GM21390 (cell line): ENCODE measurements around the gene TIMP2.
"Not testable (repeated sequence)": the region's sequence is repeated elsewhere in the genome, so short reads cannot be mapped to it uniquely, and the experiment has no call there.

Source experiments
- ATAC-seq: cut with Tn5 transposase; IDR thresholded peaks from one replicate; pipeline ENCODE4 v1.9.1; 2021; ENCODE audit not compliant: unreplicated experiment

TIMP2 gene

GRCh38 chr17:78956254-78956653 is 31.1 kb upstream of the TIMP2 start:
- no peak for ATAC-seq

- ATAC-seq, result no peak
Observed at GRCh38 chr17:78954684-78955083, 29.5 kb upstream of the TIMP2 start.

DNA sequence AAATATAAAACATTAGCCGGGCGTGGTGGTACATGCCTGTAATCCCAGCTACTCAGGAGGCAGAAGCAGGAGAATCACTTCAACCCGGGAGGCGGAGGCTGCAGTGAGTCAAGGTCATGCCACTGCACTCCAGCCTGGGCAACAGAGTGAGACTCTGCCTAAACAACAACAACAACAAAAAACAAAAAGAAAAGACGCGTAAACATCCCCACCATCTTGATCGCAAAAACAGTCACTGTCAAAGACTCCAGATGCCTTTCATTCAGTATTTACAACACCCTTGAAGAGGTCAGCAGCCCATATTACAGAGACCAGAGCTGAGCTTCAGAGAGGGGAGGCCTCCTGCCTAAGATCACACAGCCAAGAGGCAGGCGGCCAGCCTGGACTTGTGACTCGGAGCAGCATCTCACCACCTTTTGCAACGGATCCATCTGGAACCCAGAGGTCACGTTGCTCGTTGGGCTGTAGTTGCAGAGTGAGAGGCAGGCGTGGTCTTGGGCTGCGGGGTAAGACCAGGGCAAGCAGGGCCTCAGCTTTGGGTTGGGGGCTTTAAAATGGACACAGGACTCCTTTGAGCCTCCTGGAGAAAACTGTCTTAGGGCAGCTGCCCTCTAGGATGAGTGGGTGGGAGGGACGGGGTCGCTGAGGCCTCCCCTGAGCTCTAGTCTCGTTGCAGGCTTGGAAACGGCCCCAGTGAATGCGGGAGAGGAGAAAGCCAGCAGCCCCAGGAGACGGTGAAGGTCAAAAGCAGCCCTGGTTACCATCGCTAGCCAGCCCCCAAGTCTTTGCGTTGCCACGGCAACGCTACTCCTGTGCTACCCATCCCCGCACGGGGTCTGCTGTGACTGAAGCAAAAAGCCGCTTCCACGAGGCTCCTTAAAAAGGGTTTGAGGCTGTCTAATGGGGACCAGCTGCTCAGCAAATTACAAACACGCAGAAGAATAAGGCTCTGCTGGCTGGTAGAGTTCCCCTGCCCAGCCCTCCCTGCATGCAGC is 28.5 kb upstream of the TIMP2 start:
- ATAC-seq, result no peak

DNA sequence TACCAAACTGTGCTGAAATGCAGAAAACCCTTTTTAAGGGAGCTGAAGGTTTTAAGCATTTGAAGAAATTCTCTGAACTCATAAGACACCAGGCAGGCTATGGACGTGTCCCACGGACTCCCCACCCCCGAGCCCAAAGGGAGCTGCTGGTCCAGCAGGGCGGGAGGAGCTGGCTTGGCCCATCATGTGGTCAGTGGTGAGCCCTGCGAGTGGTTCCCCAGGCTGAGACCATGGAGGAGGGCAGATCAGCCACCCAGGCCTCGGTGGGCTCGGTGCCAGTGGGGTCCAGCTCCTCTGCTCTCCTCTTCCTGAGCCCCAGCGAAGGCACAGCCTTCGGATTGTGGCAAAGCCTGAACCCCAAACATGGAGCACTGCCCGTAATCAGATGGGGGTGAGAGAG is 27.5 kb upstream of the TIMP2 start:
- no peak for ATAC-seq

- no peak for ATAC-seq
Observed at GRCh38 chr17:78951967-78952551, 26.9 kb upstream of the TIMP2 start.

DNA sequence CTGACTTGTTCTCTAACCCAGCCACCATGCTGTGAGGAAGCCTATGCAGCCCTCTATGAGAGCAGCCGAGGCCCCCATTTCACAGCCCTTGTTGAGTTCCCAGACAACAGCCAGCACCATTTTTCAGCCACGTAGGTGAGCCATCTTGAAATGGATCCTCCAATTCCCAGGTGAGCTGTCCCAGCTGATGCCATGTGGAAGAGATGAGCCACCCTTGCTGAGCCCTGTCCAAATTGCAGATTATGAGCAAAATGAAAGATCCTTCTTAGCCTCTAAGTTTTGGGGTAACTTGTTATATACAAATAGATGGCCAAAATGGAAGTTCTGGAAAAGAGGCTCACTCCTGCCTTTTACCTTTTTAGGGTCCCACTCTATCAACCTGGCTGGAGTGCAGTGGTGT is 25.7 kb upstream of the TIMP2 start:
- no peak for ATAC-seq

- no peak for ATAC-seq
Observed at GRCh38 chr17:78947235-78948149, 22.3 kb upstream of the TIMP2 start.

- ATAC-seq, result no peak
Observed at GRCh38 chr17:78946631-78947030, 21.4 kb upstream of the TIMP2 start.

DNA sequence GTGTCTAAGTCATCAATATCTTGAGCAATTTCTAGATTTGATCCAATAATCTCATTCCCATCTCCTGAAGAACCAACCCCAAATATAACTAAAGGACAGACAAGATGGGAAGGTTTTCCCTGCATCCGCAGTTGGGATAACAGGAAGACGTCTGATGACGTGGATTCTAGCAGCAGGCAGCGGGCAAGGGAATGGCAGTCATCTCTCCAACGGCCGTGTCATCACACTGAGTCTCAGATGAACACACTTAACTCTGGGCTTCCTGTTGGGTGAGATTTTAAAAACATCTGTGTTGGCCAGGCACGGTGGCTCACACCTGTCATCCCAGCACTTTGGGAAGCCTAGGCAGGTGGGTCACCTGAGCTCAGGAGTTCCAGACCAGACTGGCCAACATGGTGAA is 20.9 kb upstream of the TIMP2 start:
- ATAC-seq, result no peak

DNA sequence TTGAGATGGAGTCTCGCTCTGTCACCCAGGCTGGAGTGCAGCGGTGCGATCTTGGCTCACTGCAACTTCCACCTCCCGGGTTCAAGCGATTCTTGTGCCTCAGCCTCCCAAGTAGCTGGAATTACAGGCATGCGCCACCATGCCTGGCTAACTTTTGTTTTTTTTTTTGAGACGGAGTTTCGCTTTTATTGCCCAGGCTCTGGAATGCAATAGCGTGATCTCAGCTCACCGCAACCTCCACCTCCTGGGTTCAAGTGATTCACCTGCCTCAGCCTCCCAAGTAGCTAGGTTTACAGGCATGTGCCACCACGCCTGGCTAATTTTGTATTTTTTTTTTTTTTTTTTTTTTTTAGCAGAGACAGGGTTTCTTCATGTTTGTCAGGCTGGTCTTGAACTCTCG is 20.3 kb upstream of the TIMP2 start:
- ATAC-seq, result not testable (repeated sequence)

DNA sequence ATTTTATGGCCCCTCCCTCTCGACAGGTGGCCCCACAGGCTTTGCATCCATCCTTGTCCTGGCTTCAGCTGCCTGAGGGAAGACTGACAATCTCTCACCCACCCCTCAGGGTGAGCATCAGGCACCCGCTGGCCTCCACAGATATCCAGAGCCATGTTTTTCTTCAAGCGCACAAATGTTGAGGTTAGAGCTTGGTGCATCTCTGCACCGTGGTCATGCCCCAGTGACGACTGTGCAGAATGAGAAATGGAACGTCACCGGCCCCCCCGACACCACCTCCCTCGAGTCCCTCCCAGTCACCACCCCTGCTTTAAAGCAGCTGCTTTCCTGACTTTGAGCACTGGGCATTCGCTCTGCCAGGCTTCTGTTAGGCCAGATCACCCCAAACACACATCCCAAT is 19.8 kb upstream of the TIMP2 start:
- ATAC-seq, result no peak

GRCh38 chr17:78944026-78944425 is 18.8 kb upstream of the TIMP2 start:
- no peak for ATAC-seq

DNA sequence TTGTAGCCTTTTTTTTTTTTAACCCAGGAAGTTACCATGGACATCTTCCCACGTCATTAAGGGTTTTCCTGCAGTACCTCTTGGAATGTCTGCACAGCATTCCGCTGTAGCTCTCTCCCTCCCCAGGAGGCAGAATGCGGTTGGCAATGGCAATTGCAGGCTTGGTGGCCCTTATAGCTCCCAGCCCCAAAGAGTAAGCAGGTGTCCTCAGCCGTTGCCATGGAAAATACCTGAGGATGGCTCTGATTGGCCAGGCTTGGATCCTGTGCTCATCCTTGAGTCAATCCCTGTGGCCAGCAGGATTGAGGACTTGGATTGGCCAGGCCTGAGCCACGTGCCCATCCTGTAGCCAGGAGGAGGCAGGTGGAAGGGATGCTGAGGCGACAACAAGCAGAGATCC is 15.5 kb upstream of the TIMP2 start:
- ATAC-seq, result no peak

GRCh38 chr17:78940258-78940657 is 15.1 kb upstream of the TIMP2 start:
- ATAC-seq, result no peak

DNA sequence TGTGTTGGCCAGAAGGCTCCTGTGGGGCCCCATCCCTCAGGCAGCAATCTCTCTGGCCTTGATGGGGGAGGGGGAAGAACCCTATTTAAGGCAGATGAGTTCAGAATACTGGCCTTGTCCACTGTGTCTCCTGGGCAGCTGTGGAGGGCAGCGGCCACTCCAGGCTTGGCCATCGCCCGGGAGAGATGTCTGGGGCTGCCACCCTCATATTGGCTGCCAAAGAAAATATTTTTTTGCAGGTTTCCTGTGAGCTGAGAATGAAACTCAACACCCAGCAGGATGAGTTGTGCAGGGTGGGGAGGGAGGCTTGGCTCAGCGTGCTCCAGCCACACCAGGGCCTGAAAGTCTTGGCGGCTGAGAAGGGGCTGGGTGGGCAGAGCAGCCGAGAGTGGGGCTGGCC is 14.4 kb upstream of the TIMP2 start:
- no peak for ATAC-seq

DNA sequence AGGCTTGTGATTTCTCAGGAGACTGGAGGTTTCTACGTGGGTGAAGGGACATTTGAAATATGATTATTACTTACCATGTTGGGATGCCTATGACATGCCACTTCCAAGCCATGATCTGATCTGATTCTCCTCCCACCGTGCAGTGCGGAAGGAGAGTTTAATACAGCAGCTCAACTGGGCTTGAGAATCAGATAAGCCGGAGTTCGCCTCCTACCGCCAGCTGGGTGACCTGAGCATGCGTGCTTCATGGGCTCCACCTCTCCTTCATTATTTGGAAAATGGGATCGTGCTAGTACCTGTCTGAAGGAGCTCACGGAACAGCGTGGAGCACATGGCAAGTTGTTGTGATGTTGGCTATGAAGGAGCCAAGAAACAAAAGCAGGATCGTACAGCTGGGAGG is 12.4 kb upstream of the TIMP2 start:
- no peak for ATAC-seq

- ATAC-seq, result no peak
Observed at GRCh38 chr17:78935419-78936323, 10.5 kb upstream of the TIMP2 start.

DNA sequence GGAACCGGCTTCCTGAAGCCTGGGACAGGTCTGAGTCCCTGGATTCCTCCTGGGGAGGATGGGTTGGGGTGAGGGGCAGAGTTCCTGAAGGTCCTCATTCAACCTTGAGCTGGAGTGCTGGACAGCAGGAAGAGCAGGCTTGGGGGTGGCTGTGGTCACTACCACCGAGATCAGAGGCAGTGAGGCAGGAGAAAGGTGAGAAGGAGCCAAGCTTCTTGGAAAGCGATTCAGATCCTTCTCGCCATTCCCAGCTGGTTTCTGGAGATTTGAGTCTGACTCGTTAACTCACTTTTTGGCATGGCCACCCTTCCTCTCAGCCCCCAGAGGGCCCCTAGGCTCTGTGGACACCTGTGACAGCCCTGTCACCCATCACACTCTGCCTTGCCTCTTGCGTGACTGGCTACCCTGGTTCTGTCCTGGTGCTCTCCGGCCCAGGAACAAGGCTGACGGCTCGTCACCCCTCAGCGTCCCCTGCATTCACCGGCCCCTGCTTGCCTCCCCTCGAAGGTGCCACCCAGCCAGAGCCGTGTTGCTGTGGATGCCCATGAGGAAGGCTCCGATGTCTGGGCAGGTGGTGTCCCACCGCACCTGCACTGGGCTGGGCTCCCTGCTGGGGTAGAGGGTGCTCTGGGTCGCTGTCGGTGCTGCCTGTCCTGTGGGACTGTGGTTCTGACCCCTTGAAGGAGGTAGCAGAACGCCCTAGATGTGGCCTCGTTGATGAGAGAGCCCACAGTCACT is 9.7 kb upstream of the TIMP2 start:
- ATAC-seq, result no peak

GRCh38 chr17:78933959-78934568 is 8.9 kb upstream of the TIMP2 start:
- ATAC-seq, result no peak
